T1000 (cell line): ENCODE measurements around the gene MIPEP.
A peak's percentile ranks its signal among the peaks of the same experiment; 100 is the strongest.
"Not testable (repeated sequence)": the region's sequence is repeated elsewhere in the genome, so short reads cannot be mapped to it uniquely, and the experiment has no call there.

ENCODE experiments used
- DNase-seq: peaks from one replicate; lab custom pipeline; 2025; ENCODE audit warnings: mixed read lengths; lab: John Stamatoyannopoulos, UW

The MIPEP gene

DNA sequence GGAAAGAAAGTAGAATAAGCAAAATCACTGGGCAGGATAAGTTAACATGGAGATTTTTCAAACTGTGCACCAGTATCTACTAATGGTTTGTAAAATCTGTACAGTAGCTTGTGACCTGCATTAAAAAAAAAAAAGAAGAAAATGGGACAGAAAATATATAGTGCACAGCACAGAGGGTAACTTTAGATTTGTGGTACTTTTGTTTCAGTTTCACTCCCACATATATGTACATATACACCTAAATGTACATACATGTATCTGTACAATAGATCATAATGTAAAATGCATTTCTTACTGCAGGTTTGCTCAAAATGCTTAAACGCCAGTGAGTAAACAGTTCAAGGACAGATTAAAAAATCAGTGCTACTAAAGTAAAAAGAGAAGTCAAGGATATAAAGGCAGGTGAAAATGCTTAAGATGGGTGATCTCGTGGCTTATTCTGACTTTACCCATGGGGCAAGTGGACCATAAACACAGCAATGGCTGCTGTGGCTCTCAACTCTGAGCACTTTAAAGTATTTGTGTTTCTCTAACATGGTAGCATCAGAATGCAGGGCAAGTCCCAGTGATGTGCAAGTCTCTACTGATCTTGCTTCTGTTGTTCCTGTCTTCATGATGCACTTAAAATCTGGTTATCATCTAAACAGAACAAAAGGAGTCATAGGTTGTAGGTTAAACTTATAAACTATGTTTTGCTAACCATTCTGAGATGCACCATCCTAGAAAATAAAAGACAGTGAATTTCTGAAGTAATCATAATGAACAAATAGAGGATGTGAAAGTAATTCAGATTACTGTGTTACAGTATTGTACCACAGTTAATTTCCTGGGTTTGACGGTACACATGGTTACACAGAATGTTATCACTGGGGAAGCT lies 112.3 kb downstream of the MIPEP start:
- DNase-seq: no peak

DNA sequence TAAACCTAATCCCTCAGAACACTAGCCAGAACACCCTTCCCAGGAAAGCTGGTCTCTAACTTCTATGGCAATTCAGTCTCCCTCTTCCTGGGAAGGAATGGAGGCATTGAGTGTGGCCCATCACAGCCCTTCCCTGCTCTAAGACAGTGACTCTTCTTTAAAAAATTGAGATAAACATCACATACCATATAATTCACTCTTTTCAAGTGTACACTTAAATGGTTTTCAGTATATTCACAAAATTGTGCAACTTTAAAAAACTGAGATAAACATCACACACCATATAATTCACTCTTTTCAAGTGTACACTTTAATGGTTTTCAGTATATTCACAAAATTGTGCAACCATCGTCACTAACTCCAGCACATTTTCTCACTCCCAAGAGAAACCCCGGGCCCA lies 116.5 kb downstream of the MIPEP start:
- DNase-seq: no peak

DNA sequence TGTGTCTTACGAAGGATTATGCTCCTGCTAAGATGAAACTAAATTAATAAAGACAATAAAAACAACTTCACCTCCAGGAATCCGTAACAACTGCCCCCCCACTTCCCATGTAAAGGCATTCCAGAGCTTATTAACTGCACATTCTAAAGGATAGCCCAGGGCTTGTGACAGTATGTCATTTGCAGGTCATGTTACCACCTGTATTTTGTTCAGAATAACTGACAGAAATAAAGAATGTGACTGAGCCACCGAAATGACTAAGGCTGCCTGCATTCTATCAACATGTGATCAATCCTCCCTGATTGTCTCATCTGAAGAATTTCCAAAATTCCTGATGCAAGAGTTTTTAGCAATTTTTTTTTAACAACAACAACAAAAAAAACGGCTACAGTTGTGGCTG lies 117.2 kb downstream of the MIPEP start:
- no peak for DNase-seq

DNA sequence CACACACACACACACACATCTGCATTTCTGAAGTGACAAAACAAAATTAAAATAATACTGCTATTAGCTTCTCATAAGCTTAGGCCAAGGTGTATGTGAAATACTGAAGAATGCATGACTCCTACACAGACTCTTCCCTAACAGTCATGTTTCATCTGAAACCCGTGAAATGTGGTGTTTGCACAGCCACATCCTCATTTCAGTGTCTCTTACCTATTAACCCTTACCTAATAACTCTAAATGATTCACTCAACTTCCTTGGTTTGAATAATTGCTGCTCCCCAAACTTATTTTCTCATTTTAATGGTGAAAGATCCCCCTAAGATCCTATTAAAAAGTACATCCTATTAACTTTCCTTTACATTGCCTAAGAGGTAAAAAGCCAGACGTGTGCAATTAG lies 117.6 kb downstream of the MIPEP start:
- no peak for DNase-seq

DNA sequence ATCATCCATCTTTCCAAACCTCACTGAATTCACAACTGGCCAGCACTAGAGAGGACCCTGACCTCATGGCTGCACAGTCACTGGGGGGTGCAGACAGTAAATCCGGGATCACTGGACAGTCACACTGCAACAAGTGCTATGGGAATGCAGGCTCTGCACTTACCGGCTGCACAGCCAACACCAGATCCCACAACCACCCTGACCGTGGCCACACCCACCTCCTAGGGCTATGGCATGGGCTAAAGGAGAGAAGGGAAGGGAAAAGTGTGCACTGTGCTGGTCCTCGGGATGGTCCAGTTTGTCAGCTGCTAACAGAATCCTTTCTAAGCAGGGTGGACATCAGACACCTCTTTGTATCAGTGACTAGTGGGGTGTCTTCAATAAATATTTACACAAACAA lies 118.2 kb downstream of the MIPEP start:
- no peak for DNase-seq

DNA sequence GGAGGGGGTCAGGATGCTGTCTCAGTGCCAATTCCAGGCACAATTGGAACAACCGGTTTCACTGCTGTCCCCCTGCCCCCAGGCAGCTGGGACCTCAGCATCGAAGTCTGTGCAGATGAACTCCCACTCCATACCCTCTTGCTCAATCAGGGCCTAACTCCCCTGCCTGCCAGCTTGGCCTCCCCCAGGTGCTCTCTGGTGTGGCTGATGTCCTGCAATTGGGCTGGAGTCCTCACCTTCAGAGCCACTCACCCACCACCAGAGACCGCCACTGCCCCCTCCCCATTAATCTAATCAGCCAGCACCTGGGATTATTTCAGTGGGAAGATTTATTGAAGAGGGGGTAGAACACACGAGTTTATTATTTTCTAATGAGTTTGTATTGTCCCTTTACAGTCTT lies 118.8 kb downstream of the MIPEP start:
- DNase-seq: no peak

DNA sequence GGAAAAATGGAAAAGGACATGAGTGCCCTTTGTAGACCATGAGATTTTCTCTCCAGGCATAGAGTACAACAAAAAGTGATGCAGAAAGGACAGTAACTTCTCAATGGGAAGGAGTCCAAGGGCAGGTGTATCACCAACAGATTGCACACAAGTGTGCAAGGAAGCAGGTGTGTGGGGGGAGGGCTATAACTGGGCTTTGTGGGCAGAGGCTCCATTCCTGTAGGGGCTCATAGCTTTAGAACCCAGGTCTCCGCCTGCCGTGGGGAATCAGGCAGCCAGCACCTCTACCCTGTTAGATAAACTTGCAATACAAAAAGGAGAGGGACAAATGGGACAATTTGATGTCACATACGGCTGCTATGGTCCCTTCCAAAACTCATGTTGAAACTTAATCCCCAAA lies 119.8 kb downstream of the MIPEP start:
- DNase-seq: no peak

DNA sequence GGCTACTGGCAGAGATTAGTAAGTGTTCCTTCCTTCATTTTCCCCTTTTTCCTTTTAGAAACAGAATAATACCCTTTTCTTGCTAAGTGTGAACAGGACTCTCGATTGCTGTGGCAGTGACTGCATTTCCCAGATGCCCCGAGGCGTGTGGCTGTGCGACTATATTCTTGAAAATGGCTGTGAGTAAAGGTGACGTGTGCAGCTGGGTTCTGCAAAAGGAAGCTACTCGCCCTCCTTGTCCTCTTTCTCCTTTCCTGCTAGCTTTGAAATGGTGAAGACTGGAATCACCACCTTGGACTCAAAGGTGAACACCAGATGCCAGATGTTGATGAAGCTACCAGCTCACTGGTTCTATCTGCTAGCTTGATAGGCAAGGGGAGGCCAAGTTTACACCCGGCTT lies 121.4 kb downstream of the MIPEP start:
- no peak for DNase-seq

DNA sequence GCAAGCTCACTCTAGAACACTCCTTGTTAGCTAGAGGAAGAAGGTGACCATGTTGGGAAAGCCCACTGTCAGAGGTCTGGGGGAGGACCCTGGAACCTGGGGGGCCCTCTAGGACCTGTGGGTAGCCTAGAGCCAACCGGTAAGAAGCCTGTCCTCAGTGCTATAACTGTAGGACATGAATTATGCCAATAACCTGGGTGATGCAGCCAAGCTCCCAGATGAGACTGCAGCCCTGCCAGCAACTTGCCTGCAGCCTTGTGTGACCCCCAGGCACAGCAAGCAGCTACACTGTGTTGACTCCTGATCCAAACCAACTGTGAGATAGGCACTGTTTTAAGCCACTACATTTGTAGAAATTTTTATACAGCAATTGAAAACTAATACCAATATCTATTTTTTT lies 122.3 kb downstream of the MIPEP start:
- no peak for DNase-seq

DNA sequence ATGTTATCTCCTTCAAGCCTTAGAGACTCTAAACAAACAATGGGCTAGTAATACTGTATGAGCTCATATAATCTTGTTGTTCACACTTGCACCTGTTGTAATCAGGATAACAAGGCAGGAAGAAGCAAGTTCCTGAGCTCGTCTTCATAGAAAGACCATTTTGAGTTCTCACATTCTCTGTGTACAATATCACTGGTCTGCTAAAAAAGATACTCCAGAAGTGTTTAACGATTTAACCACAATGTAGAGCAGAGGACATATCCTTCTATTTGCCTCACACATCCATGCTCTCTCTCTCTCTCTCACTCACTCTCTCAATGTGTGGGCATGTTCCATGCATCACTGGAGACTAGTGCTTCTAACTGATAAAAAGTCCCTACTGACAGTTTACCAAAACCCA lies 122.9 kb downstream of the MIPEP start:
- DNase-seq: no peak

DNA sequence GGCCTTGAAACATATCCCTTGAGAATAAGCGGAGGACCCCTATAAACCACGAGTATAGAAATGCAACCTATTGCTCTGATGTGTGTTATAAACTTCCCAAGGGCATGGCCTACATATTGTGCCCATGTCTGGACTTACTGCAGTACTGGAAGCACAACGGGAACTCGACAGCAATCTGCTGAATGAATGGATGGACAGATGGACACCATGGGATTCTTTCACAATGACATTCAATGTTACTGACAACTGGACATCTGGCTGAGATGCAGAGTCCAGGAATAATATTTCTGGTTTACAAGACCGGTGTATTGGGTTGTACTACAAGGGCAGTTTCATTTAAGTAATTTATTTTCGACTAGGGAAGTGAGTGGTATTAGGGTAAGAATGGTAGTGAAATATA lies 123.7 kb downstream of the MIPEP start:
- no peak for DNase-seq

DNA sequence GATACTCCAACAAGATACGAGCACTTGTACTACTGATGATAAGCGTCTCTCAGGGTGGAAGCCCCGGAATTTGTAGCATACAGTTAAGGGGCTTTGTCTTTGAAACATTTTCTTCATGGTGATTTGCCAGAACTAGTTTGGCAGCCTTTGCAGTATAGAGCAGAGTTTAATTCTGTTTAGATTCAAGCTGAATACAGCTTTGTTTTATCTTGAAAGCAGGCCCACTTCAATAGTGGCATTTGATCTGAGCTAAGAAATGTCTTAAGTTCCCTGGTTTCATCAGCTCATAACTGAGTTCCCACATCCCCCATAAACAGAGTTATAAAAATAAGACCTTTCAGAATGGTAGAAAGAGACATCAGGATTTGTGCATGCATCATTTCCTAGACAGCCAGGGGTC lies 125.9 kb downstream of the MIPEP start:
- no peak for DNase-seq

DNA sequence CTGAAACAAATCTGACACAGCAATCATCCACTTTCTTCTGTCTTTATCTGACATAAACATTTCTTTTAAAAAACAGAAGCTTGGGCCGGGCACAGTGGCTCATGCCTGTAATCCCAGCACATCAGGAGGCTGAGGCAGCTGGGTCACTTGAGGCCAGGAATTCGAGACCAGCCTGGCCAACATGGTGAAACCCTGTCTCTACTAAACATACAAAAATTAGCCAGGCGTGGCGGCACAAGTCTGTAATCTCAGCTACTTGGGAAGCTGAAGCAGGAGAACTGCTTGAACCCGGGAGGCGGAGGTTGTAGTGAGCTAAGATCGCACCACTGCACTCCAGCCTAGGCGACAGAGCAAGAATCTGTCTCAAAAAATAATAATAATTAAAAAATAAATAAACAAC lies 127.4 kb downstream of the MIPEP start:
- not testable (repeated sequence) for DNase-seq

DNA sequence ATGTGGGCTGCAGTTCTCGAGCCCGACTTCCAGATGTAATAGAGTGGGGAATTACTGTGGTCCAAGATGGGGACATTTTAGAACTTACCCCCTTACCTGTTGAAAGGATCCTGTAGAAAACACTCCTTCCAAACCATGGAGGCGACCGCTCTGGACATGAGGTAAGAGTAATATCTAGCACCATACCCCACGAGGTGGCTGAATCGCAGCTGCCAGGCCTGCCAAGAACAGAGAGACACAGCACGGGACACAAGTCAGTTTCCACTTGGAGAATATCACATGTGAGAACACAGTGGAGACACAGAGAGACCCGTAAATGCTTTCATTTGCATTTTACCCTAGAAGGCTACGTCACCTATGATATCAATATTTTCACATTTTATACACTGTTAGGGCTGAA lies 129.2 kb downstream of the MIPEP start:
- DNase-seq: no peak

DNA sequence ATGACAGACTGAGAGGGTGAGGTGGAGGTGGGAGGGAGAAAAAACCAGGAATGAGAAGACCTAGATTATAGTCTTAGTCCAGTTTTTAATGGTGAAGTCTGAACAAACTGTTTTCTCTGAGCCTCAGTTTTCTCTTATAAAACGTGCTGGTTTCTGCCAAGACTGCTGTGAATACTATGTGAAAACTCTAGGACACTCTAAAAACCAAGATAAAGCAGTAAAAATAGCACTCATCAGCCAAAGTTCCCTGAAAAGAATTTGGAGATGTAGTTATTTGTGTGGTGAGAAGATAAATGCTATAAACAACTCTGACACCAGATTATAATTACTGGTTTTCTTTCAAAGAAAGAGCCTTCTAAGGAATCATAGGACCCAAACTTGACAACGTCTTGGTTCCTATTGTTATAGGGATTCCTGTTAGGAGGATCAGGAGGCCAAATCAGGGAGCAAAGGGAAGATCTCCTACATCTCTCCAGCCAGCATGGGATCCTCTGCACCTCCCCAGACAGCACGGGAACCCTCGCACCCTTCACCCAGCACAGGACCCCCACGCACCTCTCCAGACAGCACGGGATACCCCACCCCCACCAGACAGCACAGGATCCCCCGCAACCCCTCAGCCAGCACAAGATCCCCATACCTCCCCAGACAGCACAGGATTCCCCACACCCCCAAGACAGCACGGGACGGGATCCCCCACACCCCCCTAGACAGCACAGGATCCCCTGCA lies 130.2 kb downstream of the MIPEP start:
- no peak for DNase-seq

DNA sequence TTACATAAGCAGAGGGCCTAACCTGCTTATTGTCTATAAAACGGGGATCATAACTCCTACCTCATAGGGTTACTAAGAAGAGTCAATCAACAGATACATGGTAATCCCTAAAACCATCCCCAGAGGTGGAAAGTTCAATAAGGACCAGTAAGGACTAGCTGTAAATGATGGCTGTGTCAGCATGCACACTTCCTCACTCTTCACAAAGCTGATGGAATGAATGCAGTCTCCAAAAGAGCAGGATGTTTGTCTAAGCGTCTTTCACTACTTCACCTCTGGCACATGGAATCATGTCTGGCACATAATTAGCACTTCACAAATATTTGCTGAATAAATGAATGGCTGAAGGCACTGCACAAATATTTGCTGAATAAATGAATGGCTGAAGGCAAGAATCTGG lies 134.2 kb downstream of the MIPEP start:
- no peak for DNase-seq

DNA sequence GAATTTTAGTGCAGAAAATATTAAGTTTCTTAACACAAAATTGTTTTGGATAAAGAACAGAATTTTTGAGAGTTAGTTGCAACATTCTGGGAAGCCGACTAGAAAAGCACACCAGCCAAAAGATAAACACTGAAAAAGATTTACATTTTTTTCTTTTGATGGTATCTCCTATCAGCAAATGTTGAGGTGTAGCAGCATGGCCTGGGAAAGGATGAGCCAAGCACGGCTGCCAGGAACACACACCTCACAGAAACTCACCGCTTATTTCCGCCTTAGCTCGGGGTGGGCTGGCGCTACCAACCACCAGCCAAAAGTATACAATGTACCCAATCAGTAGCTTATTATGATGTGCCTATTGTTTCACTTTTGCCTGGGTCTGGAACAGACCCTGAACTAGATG lies 134.7 kb downstream of the MIPEP start:
- DNase-seq: no peak

DNA sequence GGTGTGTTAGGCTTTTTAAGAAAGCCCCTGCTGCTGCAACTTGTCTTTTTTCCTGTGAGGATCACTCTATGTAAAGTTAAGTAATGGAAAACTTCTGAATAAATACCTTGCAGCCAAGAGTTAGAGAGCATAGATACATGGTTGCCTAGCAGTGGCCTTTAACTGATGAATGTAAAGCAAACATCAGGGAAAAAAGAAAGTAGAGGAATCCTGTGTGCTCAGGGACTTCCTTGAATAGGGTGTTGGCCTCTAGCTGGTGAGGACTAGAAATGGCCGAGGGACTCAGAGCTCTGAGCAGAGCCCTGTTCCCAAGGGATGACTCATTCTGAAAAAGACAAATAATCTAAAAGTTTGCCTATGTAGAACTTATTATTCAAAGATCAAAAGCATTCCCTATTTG lies 135.7 kb downstream of the MIPEP start:
- DNase-seq: no peak

DNA sequence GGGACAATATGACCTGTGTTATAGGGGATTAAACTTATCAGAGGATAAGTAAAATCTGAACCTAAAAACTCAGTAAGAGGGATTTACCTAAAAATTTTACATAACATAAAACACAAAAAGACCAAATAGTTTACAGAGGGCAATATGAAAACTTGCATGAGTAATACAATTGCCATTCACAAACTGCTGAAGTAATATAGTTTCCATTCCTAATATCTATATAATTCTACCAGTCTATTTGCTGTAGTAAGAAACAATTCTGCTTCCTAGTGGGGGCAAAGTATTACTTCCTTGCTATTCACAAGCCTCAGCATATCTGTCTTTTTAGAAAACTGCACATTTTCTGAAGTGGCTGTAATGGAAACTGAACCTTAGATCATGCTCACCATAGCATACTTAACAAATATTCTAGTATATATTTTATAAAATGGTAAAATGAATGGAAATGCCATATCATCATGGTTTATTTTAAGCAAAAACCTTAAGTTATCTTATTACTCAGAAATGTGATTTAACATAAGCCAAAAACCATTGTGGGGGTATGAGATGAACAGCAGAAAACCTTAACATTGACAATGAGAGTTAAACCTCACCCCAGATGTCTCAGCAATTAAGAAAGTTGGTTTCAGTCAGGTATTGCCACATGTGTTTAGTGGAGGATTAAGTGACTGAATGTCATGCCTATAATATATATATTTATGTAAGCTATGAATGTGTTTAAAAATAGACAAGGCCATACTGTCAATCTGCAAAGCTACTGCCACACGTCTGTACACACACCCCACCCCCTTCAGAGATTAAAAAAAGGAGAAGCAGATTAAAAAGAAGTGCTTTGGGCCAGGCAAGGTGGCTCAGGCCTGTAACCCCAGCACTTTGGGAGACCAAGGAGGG lies 136.8 kb downstream of the MIPEP start:
- DNase-seq: no peak

DNA sequence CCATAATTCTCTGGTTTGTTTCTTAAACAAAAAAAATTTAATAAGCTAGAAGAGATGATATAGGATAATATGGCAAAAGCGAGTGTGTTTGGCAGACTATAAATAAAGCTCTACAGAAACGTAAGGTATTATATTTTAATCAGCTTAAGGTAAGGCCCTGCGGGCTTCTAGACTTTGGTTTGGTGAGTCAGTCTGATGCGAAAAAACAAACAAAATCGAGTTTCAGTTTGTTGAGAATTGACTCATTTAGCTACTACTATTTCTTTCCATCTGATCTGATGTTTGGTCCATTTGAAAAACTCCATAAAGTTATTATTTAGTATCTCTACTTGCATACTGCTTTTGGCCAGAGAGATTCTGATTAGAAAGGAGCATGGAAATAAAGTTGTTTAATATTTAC lies 138.0 kb downstream of the MIPEP start:
- DNase-seq: no peak

DNA sequence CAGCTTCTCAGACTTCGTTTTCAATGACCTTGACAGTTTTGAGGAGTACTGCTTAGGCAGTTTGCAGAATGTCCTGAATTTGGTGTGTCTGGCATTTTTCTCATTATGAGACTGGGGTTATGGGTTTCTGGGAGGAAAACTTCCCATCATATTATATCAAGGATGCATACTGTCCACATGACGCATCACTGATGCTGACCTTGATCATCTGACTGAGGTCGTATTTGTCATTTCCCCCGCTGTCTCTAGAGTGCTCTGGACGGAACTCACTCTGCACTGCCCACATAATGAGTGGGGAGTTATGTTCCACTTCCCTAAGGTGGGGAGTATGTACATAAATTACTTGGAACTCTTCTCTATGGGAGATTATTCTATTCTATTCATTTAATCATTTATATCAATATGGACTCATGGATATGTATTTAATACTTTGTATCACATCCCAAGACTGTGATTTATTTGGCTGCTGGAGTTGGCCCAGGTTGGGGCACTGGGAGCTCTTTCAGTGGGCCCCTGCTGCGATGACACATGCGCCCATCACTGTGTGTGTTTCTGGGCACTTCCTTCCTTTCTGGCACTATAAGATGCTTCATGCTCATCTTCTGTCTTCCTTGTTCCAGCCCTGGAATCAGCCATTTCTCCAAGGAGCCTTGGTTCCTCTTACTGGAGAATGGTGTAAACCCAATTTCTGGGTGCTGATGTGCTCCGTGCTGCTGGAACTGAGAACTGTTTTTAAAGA lies 138.6 kb downstream of the MIPEP start:
- peak; percentile 6 for DNase-seq
